GM23338 (cell line): Measurements from ENCODE around the gene IKZF1.

Experiments used
- CREB1 ChIP-seq: fragments of 250-450 bp; sonication (Bioruptor Pico); IDR thresholded peaks from 2 replicates; pipeline ENCODE4 v1.5.0; 2020; ENCODE audit warnings: low read depth, mild to moderate bottlenecking, moderate library complexity
- EZH2 ChIP-seq: fragments of 200-600 bp; sonication (generic); IDR thresholded peaks from one replicate; pipeline ENCODE4 v1.8.0; 2017; ENCODE audit warnings: antibody characterized with exemption, mild to moderate bottlenecking, low read depth; ENCODE audit not compliant: unreplicated experiment
- EZH2phosphoT487 ChIP-seq: fragments of 200-600 bp; sonication (generic); IDR thresholded peaks from one replicate; pipeline ENCODE4 v1.8.1; 2018; ENCODE audit warnings: antibody characterized with exemption; ENCODE audit not compliant: unreplicated experiment
- JUNB ChIP-seq: IDR thresholded peaks from one replicate; pipeline ENCODE4 v1.6.1; 2016; ENCODE audit warnings: antibody characterized with exemption; ENCODE audit not compliant: unreplicated experiment
- NANOG ChIP-seq: IDR thresholded peaks from 2 replicates; pipeline ENCODE4 v1.6.1; 2016; ENCODE audit warnings: antibody characterized with exemption, borderline replicate concordance
- POLR2AphosphoS5 ChIP-seq: IDR thresholded peaks from 2 replicates; pipeline ENCODE4 v1.6.1; 2016; ENCODE audit warnings: antibody characterized with exemption, low read depth
- STAT1 ChIP-seq: IDR thresholded peaks from one replicate; pipeline ENCODE4 v1.6.1; 2016; ENCODE audit warnings: antibody characterized with exemption; ENCODE audit not compliant: unreplicated experiment
- TF ChIP-seq, protein P1 (sequence below), 2 experiments: fragments of 200-600 bp in 1 of 2; sonication (generic) in 1 of 2; conservative IDR thresholded peaks; 2 replicates each; pipeline versions ENCODE4 v1.5.1 to v1.6.1; 2016 to 2017; ENCODE audit warnings: antibody characterized with exemption in 2 of 2, low read depth in 2 of 2, mild to moderate bottlenecking in 2 of 2, moderate library complexity in 1 of 2
- TF ChIP-seq, protein P2 (sequence below): IDR thresholded peaks from one replicate; pipeline ENCODE4 v1.6.1; 2018; ENCODE audit warnings: antibody characterized with exemption; ENCODE audit not compliant: unreplicated experiment

DNA sequence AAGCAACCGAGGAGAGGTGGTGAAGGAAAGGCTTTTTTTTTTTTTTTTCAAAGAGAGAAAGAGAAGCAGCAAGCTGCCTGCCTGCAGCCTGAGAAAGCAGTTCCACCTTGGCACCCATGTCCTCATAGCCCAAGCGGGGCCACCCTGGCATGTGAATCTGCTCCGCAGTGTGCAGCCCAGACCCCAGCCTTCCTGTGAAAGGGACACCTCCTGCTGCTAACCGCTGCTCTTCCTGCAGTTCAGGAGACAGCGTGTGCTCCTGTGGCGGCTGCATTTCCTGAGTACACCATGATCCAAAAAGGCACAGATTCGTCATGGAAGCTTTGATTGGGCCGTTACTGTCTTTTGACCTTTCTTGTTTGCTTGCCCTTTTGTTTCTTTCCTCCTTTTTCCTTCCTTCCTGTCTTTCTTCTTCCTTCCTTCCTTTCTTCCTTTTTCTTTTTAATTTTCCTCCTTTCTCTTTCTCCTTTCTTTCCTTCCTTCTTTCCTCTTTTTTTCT lies 38.1 kb downstream of the IKZF1 start:
- TF ChIP-seq, protein P1, sequence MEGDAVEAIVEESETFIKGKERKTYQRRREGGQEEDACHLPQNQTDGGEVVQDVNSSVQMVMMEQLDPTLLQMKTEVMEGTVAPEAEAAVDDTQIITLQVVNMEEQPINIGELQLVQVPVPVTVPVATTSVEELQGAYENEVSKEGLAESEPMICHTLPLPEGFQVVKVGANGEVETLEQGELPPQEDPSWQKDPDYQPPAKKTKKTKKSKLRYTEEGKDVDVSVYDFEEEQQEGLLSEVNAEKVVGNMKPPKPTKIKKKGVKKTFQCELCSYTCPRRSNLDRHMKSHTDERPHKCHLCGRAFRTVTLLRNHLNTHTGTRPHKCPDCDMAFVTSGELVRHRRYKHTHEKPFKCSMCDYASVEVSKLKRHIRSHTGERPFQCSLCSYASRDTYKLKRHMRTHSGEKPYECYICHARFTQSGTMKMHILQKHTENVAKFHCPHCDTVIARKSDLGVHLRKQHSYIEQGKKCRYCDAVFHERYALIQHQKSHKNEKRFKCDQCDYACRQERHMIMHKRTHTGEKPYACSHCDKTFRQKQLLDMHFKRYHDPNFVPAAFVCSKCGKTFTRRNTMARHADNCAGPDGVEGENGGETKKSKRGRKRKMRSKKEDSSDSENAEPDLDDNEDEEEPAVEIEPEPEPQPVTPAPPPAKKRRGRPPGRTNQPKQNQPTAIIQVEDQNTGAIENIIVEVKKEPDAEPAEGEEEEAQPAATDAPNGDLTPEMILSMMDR (conservative IDR thresholded peaks at IDR 0.05; ENCODE audit: low read depth in 2 of 2) = no peak
- TF ChIP-seq POLR2AphosphoS5 = no peak
- TF ChIP-seq STAT1 = no peak
- TF ChIP-seq CREB1 = no peak
- no peak for TF ChIP-seq EZH2
- TF ChIP-seq JUNB = no peak
- no peak for TF ChIP-seq EZH2phosphoT487
- TF ChIP-seq, protein P2, sequence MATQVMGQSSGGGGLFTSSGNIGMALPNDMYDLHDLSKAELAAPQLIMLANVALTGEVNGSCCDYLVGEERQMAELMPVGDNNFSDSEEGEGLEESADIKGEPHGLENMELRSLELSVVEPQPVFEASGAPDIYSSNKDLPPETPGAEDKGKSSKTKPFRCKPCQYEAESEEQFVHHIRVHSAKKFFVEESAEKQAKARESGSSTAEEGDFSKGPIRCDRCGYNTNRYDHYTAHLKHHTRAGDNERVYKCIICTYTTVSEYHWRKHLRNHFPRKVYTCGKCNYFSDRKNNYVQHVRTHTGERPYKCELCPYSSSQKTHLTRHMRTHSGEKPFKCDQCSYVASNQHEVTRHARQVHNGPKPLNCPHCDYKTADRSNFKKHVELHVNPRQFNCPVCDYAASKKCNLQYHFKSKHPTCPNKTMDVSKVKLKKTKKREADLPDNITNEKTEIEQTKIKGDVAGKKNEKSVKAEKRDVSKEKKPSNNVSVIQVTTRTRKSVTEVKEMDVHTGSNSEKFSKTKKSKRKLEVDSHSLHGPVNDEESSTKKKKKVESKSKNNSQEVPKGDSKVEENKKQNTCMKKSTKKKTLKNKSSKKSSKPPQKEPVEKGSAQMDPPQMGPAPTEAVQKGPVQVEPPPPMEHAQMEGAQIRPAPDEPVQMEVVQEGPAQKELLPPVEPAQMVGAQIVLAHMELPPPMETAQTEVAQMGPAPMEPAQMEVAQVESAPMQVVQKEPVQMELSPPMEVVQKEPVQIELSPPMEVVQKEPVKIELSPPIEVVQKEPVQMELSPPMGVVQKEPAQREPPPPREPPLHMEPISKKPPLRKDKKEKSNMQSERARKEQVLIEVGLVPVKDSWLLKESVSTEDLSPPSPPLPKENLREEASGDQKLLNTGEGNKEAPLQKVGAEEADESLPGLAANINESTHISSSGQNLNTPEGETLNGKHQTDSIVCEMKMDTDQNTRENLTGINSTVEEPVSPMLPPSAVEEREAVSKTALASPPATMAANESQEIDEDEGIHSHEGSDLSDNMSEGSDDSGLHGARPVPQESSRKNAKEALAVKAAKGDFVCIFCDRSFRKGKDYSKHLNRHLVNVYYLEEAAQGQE = no peak
- TF ChIP-seq NANOG = no peak
